OCI-LY7 (cell line): ENCODE results near the gene MYZAP.

Source experiments
- CTCF ChIP-seq: fragments of 200-600 bp; sonication (generic); conservative IDR thresholded peaks from 2 replicates; pipeline ENCODE4 v1.5.1; 2014; ENCODE audit warnings: mild to moderate bottlenecking, antibody characterized with exemption, low read length, moderate library complexity, mixed read lengths
- EZH2phosphoT487 ChIP-seq: fragments of 200-600 bp; sonication (generic); IDR thresholded peaks from 2 replicates; pipeline ENCODE4 v1.6.1; 2018; ENCODE audit warnings: low read depth, borderline replicate concordance, mild to moderate bottlenecking, mixed run types, antibody characterized with exemption, low read length, moderate library complexity, mixed read lengths

DNA sequence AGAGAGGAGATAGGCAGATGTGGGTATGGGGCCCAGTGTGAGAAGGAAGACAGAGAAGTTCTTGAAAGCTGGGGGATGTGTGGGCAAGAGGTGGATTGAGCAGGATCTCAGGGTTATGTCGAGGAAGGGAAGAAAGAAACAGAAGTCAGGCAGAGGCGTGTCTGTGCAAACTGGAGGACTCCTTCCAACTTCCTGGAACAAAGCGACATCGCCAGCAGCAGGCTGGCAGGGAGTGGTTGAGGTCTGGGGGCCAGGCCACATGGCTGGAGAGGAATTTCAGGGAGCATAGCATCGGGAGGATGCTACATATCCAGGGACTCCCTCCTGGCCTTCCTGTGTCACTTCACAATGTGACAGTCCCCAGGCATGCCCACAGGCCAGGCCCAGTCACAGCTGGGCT lies 42.9 kb upstream of the MYZAP start:
- TF ChIP-seq CTCF (no peak), EZH2phosphoT487 (no peak)
